ENCODE results near the gene HINT3.

- TF ChIP-seq TARDBP (IDR thresholded peaks at IDR 0.05) (no peak), FOXA1 (IDR thresholded peaks at IDR 0.05) (no peak), LEF1 (IDR thresholded peaks at IDR 0.05; ENCODE audit: borderline replicate concordance) (no peak), ARNT (IDR thresholded peaks at IDR 0.05) (no peak), SP1 (IDR thresholded peaks at IDR 0.05) (no peak), ZNF384 (IDR thresholded peaks at IDR 0.05) (no peak), FOXM1 (IDR thresholded peaks at IDR 0.05; ENCODE audit: borderline replicate concordance) (no peak), FOXK2 (IDR thresholded peaks at IDR 0.05) (no peak)
Measured at GRCh38 chr6:125979101-125979500, 22.5 kb downstream of the HINT3 start.

All from HEK293T (cell line).